ENCODE results near the gene STAC3.

DNA sequence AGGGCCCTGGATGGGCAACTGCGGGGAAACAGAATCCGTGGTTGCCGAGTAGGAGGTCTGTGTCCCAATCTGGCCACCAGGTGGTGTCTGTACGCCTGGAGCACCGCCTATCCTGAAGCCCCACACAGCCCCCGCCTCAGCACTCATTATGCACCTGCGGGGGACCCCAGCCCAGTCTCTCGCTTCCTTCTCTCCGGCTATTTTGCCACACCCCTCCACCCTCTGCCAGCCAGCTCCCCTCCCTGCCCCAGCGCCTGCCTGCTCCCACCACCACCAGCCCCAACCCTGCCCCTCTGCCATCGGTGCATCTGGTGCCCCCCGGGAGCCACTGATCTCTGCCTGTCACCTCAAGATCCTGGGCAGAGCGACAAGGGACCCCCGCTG is 36.6 kb downstream of the STAC3 start:
- TF ChIP-seq SRF (IDR thresholded peaks at IDR 0.05; ENCODE audit: low read depth in 2 of 2, low read length in 2 of 2) (no peak), SMC3 (IDR thresholded peaks at IDR 0.05; ENCODE audit: borderline replicate concordance, low read length) (peak; percentile 71; the same call in 1 of the 2 replicates), EP300 (IDR thresholded peaks at IDR 0.05; ENCODE audit: borderline replicate concordance in 1 of 2, control insufficient read depth in 1 of 2, low read depth in 2 of 2, low read length in 2 of 2) (no peak), GATAD2B (conservative IDR thresholded peaks at IDR 0.05; ENCODE audit: low read depth) (no peak)
- TF ChIP-seq, protein P1, sequence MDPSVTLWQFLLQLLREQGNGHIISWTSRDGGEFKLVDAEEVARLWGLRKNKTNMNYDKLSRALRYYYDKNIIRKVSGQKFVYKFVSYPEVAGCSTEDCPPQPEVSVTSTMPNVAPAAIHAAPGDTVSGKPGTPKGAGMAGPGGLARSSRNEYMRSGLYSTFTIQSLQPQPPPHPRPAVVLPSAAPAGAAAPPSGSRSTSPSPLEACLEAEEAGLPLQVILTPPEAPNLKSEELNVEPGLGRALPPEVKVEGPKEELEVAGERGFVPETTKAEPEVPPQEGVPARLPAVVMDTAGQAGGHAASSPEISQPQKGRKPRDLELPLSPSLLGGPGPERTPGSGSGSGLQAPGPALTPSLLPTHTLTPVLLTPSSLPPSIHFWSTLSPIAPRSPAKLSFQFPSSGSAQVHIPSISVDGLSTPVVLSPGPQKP (IDR thresholded peaks at IDR 0.05; ENCODE audit: low read depth, low read length): no peak

All from GM12878 (cell line).